Right cardiac atrium (tissue), 5 donors: Measurements from ENCODE around the gene HOMER2. TPM values are rescaled to one million over a fixed set of nuclear protein-coding genes. Genes with fewer than 3 reads are reported as not detected.
A peak's percentile ranks its signal among the peaks of the same experiment; 100 is the strongest.

Experiments
- ATAC-seq, 2 donors: fragments of 200-7000 bp; cut with Tn5 transposase; one replicate each; pipeline versions ENCODE4 v1.8.0 to v1.9.1; 2020; ENCODE audit warnings: moderate library complexity in 2 of 2, mild to moderate bottlenecking in 1 of 2
- DNase-seq, 3 donors: peaks; one replicate each; pipeline ENCODE4 v3.0.0-alpha.2; 2020
- H3K27ac ChIP-seq: one replicate; pipeline ENCODE4 v1.5.1; 2013; ENCODE audit warnings: mild to moderate bottlenecking, low read length, control low read depth, moderate library complexity
- H3K27me3 ChIP-seq: one replicate; pipeline ENCODE4 v1.6.1; 2013; ENCODE audit not compliant: control insufficient read depth, insufficient read depth
- H3K4me1 ChIP-seq: one replicate; pipeline ENCODE4 v1.6.1; 2013; ENCODE audit warnings: low read length; ENCODE audit not compliant: control insufficient read depth, insufficient read depth
- H3K4me3 ChIP-seq: one replicate; pipeline ENCODE4 v1.5.1; 2013; ENCODE audit warnings: low read length, control low read depth
- H3K9me3 ChIP-seq: one replicate; pipeline ENCODE4 v1.6.1; 2013; ENCODE audit warnings: low read length; ENCODE audit not compliant: control insufficient read depth
- WGBS: extraction: QIAGEN DNeasy Blood & Tissue Kit; methylation state at CpG from one replicate; pipeline ENCODE4 v1.1.7; 2013; 5-methylcytosine and 5-hydroxymethylcytosine counted together
- intact Hi-C, 4 donors: fragments of 100-400 bp; cut with DNase I; formaldehyde crosslinking; loops; one replicate each; pipeline versions ENCODE4 v1.11.0 to v1.14.0; 2022 to 2023
- polyA plus RNA-seq: library from polyadenylated mRNA; stranded (reverse); fragments of 200-250 nt; gene quantifications from one replicate; pipeline ENCODE4 v1.2.3, GENCODE V29; 2013
- total RNA-seq, 4 donors: library from RNA; stranded (reverse); fragmentation: NEBNext Ultra II Directional; extraction: Animal tissue kit (Norgen Biotek cat#: 25700); gene quantifications; one replicate each; pipeline ENCODE4 v1.2.1, GENCODE V29; 2021
- donor health status: healthy with polysubstance abuse.
- donor health status: DM: no; HTN: yes; CAD: no.
- donor health status: DM: no; HTN: no; CAD: no.
- donor health status: DM: no; HTN: yes; CAD: no; lungs with severe emphysema.
- donor health status: DM: yes; HTN: yes; CAD: no.

HOMER2 gene
- total and polyA plus RNA-seq, 5 donors: 12.1 to 24.4 (median 15.8) TPM

GRCh38 chr15:82807920-82808633, 144.4 kb downstream of the HOMER2 start:
- Histone ChIP-seq H3K27me3 (no peaks in the 10 kb centered on the region), H3K27ac (peak overlapping the region; percentile 97), H3K9me3 (no peaks in the 10 kb centered on the region), H3K4me1 (no peaks in the 10 kb centered on the region), H3K4me3 (no peak overlapping the region)
- intact Hi-C loops: loop anchor here in 1 of 4 donors (10.0 kb wide), 1 partner anchor 273 kb away; no protein-coding TSS in a partner anchor
- DNase-seq (no peak), ATAC-seq (no peak)
- WGBS: 83% methylated on average over 11 of the region's 11 CpGs

GRCh38 chr15:82805994-82806406, 146.5 kb downstream of the HOMER2 start, which contains the start of gene FSD2:
FSD2 (minus strand) TSS chr15:82806069; CDS start chr15:82787390, 18,679 bp downstream.
- intact Hi-C loops: loop anchor here in 1 of 4 donors (10.0 kb wide), 1 partner anchor 271 kb away; no protein-coding TSS in a partner anchor
- H3K27ac ChIP-seq: peak within 1 kb of the TSS; percentile 64
- peak within 1 kb of the TSS; percentile 63 for H3K4me3 ChIP-seq
- DNase-seq (peak; percentile 23 to 69 (median 65)), ATAC-seq (peak; percentile 30 to 60)
- no peaks in the 10 kb centered on the region for H3K27me3 ChIP-seq
- no peaks in the 10 kb centered on the region for H3K4me1 ChIP-seq
- WGBS: 46% methylated on average over 2 of the region's 2 CpGs
- H3K9me3 ChIP-seq: no peaks in the 10 kb centered on the region

- DNase-seq: no peak
- no peak for ATAC-seq
- Histone ChIP-seq H3K4me1 (peaks cover 2% of the 10 kb centered on the region), H3K9me3 (no peaks in the 10 kb centered on the region), H3K4me3 (peak overlapping the region; percentile 63), H3K27ac (no peak overlapping the region), H3K27me3 (no peaks in the 10 kb centered on the region)
- intact Hi-C loops: loop anchor here in 1 of 4 donors (10.0 kb wide), 1 partner anchor 270 kb away; no protein-coding TSS in a partner anchor
- 45% methylated on average over 1 of the region's 1 CpG for WGBS
Observed at GRCh38 chr15:82804575-82804949, 148.0 kb downstream of the HOMER2 start.

- Histone ChIP-seq H3K9me3 (no peaks in the 10 kb centered on the region), H3K27me3 (no peaks in the 10 kb centered on the region), H3K4me1 (peaks cover 2% of the 10 kb centered on the region), H3K4me3 (peak overlapping the region; percentile 63), H3K27ac (peak overlapping the region; percentile 64)
- DNase-seq (no peak), ATAC-seq (no peak)
- intact Hi-C loops: loop anchor here in 1 of 4 donors (10.0 kb wide), 1 partner anchor 269 kb away; no protein-coding TSS in a partner anchor
- 57% methylated on average over 2 of the region's 2 CpGs for WGBS
Observed at GRCh38 chr15:82803793-82804574, 148.5 kb downstream of the HOMER2 start.

- H3K27me3 ChIP-seq: no peaks in the 10 kb centered on the region
- ATAC-seq: no peak
- no peak overlapping the region for H3K4me3 ChIP-seq
- peak overlapping the region; percentile 26 for H3K27ac ChIP-seq
- 55% methylated on average over 1 of the region's 1 CpG for WGBS
- intact Hi-C loops: loop anchor here in 1 of 4 donors (10.0 kb wide), 1 partner anchor 268 kb away; no protein-coding TSS in a partner anchor
- H3K9me3 ChIP-seq: no peaks in the 10 kb centered on the region
- H3K4me1 ChIP-seq: peaks cover 2% of the 10 kb centered on the region
- no peak for DNase-seq
Observed at GRCh38 chr15:82802497-82802896, 150.0 kb downstream of the HOMER2 start.

- 58% methylated on average over 7 of the region's 7 CpGs for WGBS
Observed at GRCh38 chr15:82799183-82799841, 153.2 kb downstream of the HOMER2 start.

More at GRCh38 chr15:82799183-82799841, 153.2 kb downstream of the HOMER2 start:
- DNase-seq: no peak
- intact Hi-C loops: no loop called here
- Histone ChIP-seq H3K9me3 (no peaks in the 10 kb centered on the region), H3K27ac (peak overlapping the region; percentile 18), H3K27me3 (no peaks in the 10 kb centered on the region), H3K4me3 (no peak overlapping the region), H3K4me1 (peaks cover 2% of the 10 kb centered on the region)
- ATAC-seq: no peak

Other genes with a start within 250 kb of the HOMER2 start
- gene AP3B2, start 242.8 kb downstream of the HOMER2 start, total RNA-seq: 1 to 10 TPM in 1 of 4 donors, under 1 TPM in 3; 0.20 to 2.0 (median 0.59) TPM
- 0.34 TPM for gene AP3B2, start 242.8 kb downstream of the HOMER2 start, polyA plus RNA-seq
- gene FSD2, start 146.7 kb downstream of the HOMER2 start, total RNA-seq: 100 to 1,000 TPM in 3 of 4 donors, 10 to 100 TPM in 1; 49.4 to 117 (median 109) TPM
- 39.1 TPM for gene FSD2, start 146.7 kb downstream of the HOMER2 start, polyA plus RNA-seq
- gene WHAMM, start 143.1 kb downstream of the HOMER2 start, total RNA-seq: 1 to 10 TPM; 5.6 to 6.6 (median 5.9) TPM
- gene WHAMM, start 143.1 kb downstream of the HOMER2 start, polyA plus RNA-seq: 3.2 TPM
- gene RAMAC, start 33.5 kb upstream of the HOMER2 start, total RNA-seq: 10 to 100 TPM; 13.3 to 15.0 (median 13.6) TPM
- 16.4 TPM for gene RAMAC, start 33.5 kb upstream of the HOMER2 start, polyA plus RNA-seq
- 10 to 100 TPM; 11.0 to 16.0 (median 13.2) TPM for gene C15orf40, start 58.9 kb upstream of the HOMER2 start, total RNA-seq
- gene C15orf40, start 58.9 kb upstream of the HOMER2 start, polyA plus RNA-seq: 12.7 TPM
- 100 to 1,000 TPM; 113 to 134 (median 128) TPM for gene BTBD1, start 114.5 kb upstream of the HOMER2 start, total RNA-seq
- 47.6 TPM for gene BTBD1, start 114.5 kb upstream of the HOMER2 start, polyA plus RNA-seq
- gene TM6SF1, start 154.9 kb upstream of the HOMER2 start, total RNA-seq: 10 to 100 TPM; 14.8 to 20.9 (median 16.7) TPM
- 13.8 TPM for gene TM6SF1, start 154.9 kb upstream of the HOMER2 start, polyA plus RNA-seq